ENCODE measurements around the gene CD37. TPM values are rescaled to one million over a fixed set of nuclear protein-coding genes. Genes with fewer than 3 reads are reported as not detected.
"Not testable (repeated sequence)": the region's sequence is repeated elsewhere in the genome, so short reads cannot be mapped to it uniquely, and the experiment has no call there.

CD37 gene
- total RNA-seq, 1 experiment from 2014 or later = not detected

DNA sequence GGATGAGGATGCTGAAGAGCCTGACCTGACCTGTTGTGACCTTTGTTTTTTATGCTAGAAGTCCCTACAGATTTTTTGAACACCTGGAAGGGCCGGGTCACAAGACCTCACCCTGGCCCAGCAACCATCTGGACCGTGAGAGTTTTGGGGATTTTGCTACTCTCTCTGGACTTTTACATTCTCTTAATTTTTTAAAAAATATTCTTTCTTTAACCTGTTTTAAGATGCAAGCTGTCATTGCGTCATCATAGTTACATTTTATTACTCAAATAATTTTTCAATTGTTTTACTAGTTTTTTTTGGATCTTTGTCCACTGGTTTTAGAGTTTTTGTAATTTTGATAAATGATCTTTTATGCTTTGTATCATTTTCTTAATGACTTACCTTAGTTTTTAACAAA, 36.0 kb downstream of the CD37 start:
- no peak overlapping the region for H2BK5ac ChIP-seq (ENCODE audit: insufficient read length, low read length)
- no peaks in the 10 kb centered on the region for H3K27me3 ChIP-seq (ENCODE audit: insufficient read depth, low read length)
- no peaks in the 10 kb centered on the region for H4K20me1 ChIP-seq (ENCODE audit: control insufficient read depth, insufficient read depth, insufficient read length)
- H2BK12ac ChIP-seq (ENCODE audit: insufficient read length, low read depth, low read length) = no peak overlapping the region
- no peak for DNase-seq
- H3K27ac ChIP-seq (ENCODE audit: insufficient read length, low read depth, low read length) = no peak overlapping the region
- no peak overlapping the region for H3K9ac ChIP-seq (ENCODE audit: extremely low read depth, insufficient read length, low read length)
- no peaks in the 10 kb centered on the region for H3K23me2 ChIP-seq (ENCODE audit: insufficient read length, low read depth, low read length, poor library complexity, severe bottlenecking)
- H4K91ac ChIP-seq (ENCODE audit: insufficient read length, low read depth, low read length) = no peak overlapping the region
- no peak overlapping the region for H2BK120ac ChIP-seq (ENCODE audit: low read depth, low read length, poor library complexity, severe bottlenecking)
- no peak overlapping the region for H4K8ac ChIP-seq (replicated peaks; ENCODE audit: insufficient read length, low read depth, low read length)
- Mint-ChIP-seq H3K4me3 (no peak overlapping the region), H3K27me3 (ENCODE audit: low read depth) (peaks cover 19% of the 10 kb centered on the region), H3K27ac (no peak overlapping the region), H3K9me3 (peaks cover 16 to 22% of the 10 kb centered on the region in 2 experiments), H3K36me3 (ENCODE audit: insufficient read depth in 1 of 3, low read depth in 3 of 3) (peaks cover 10 to 16% (median 12%) of the 10 kb centered on the region in 3 experiments; a peak in 6 of 7 replicates), H3K4me1 (peaks cover 4 to 9% of the 10 kb centered on the region in 2 experiments; a peak in 2 of 4 replicates)
- H2AFZ ChIP-seq (ENCODE audit: low read length) = no peak overlapping the region
- H4K5ac ChIP-seq (ENCODE audit: insufficient read length, low read depth, low read length) = no peak overlapping the region
- WGBS (ENCODE audit: extremely low coverage, insufficient read length, low lambda C conversion rate) = no CpG with 5 or more reads among the region's 3 CpGs
- H3K79me2 ChIP-seq (ENCODE audit: insufficient read depth, low read length) = no peaks in the 10 kb centered on the region
- peaks cover 11% of the 10 kb centered on the region for H3K9me3 ChIP-seq (ENCODE audit: control insufficient read depth, low read depth, low read length)
- H3K4me2 ChIP-seq (ENCODE audit: insufficient read depth, insufficient read length, low read length) = no peak overlapping the region
- no peak overlapping the region for H3T11ph ChIP-seq (ENCODE audit: low read length)
- H3K4ac ChIP-seq (ENCODE audit: low read depth, low read length) = no peak overlapping the region
- no peak overlapping the region for H3K14ac ChIP-seq (ENCODE audit: insufficient read depth, low read length)
- no peak overlapping the region for H2BK20ac ChIP-seq (ENCODE audit: low read depth, low read length, poor library complexity, severe bottlenecking)
- no peak overlapping the region for H2BK15ac ChIP-seq (ENCODE audit: low read depth, low read length)
- no peaks in the 10 kb centered on the region for H3K4me1 ChIP-seq (ENCODE audit: insufficient read depth, low read length)
- no peak overlapping the region for H3K18ac ChIP-seq (ENCODE audit: insufficient read length, low read depth, low read length)
- no peak overlapping the region for H3K56ac ChIP-seq (ENCODE audit: insufficient read length, low read depth, low read length)
- TF ChIP-seq, protein P1, sequence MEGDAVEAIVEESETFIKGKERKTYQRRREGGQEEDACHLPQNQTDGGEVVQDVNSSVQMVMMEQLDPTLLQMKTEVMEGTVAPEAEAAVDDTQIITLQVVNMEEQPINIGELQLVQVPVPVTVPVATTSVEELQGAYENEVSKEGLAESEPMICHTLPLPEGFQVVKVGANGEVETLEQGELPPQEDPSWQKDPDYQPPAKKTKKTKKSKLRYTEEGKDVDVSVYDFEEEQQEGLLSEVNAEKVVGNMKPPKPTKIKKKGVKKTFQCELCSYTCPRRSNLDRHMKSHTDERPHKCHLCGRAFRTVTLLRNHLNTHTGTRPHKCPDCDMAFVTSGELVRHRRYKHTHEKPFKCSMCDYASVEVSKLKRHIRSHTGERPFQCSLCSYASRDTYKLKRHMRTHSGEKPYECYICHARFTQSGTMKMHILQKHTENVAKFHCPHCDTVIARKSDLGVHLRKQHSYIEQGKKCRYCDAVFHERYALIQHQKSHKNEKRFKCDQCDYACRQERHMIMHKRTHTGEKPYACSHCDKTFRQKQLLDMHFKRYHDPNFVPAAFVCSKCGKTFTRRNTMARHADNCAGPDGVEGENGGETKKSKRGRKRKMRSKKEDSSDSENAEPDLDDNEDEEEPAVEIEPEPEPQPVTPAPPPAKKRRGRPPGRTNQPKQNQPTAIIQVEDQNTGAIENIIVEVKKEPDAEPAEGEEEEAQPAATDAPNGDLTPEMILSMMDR (conservative IDR thresholded peaks at IDR 0.05) = no peak
- no peak overlapping the region for H3K23ac ChIP-seq (ENCODE audit: insufficient read length, low read depth, low read length)
- H3K79me1 ChIP-seq (ENCODE audit: insufficient read depth, low read depth, low read length, poor library complexity, severe bottlenecking) = no peaks in the 10 kb centered on the region
- no peak overlapping the region for H2AK5ac ChIP-seq (ENCODE audit: insufficient read length, low read length)

DNA sequence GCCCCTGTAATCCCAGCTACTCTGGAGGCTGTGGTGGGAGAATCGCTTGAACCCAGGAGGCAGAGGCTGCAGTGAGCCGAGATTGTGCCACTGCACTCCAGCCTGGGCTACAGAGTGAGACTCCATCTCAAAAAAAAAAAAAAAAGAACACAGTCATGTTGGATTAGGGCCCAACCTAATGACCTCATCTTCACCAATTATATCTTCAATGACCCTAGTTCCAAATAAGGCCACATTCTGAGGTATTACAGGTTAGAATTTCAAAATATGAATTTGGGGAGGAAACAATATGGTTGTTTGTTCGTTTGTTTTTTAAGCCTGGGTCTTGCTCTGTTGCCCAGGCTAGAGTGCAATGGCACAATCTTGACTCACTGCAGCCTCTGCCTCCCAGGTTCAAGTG, 38.0 kb downstream of the CD37 start:
- not testable (repeated sequence) for H3K4me1 Mint-ChIP-seq; H3K18ac ChIP-seq (ENCODE audit: insufficient read length, low read depth, low read length); H2BK120ac ChIP-seq (ENCODE audit: low read depth, low read length, poor library complexity, severe bottlenecking); H3K23me2 ChIP-seq (ENCODE audit: insufficient read length, low read depth, low read length, poor library complexity, severe bottlenecking); H3K4me3 Mint-ChIP-seq; H3K9ac ChIP-seq (ENCODE audit: extremely low read depth, insufficient read length, low read length); H2BK15ac ChIP-seq (ENCODE audit: low read depth, low read length); H2AK5ac ChIP-seq (ENCODE audit: insufficient read length, low read length); H3K4me2 ChIP-seq (ENCODE audit: insufficient read depth, insufficient read length, low read length); H2BK5ac ChIP-seq (ENCODE audit: insufficient read length, low read length); H2BK20ac ChIP-seq (ENCODE audit: low read depth, low read length, poor library complexity, severe bottlenecking); H4K20me1 ChIP-seq (ENCODE audit: control insufficient read depth, insufficient read depth, insufficient read length); H3K27ac ChIP-seq (ENCODE audit: insufficient read length, low read depth, low read length); H3K14ac ChIP-seq (ENCODE audit: insufficient read depth, low read length); H3T11ph ChIP-seq (ENCODE audit: low read length); H4K91ac ChIP-seq (ENCODE audit: insufficient read length, low read depth, low read length); H4K5ac ChIP-seq (ENCODE audit: insufficient read length, low read depth, low read length); H2BK12ac ChIP-seq (ENCODE audit: insufficient read length, low read depth, low read length); H4K8ac ChIP-seq (replicated peaks; ENCODE audit: insufficient read length, low read depth, low read length); H3K27me3 ChIP-seq (ENCODE audit: insufficient read depth, low read length); DNase-seq; H3K56ac ChIP-seq (ENCODE audit: insufficient read length, low read depth, low read length); H3K23ac ChIP-seq (ENCODE audit: insufficient read length, low read depth, low read length); H3K27ac Mint-ChIP-seq; H3K79me1 ChIP-seq (ENCODE audit: insufficient read depth, low read depth, low read length, poor library complexity, severe bottlenecking); H3K79me2 ChIP-seq (ENCODE audit: insufficient read depth, low read length); H3K4ac ChIP-seq (ENCODE audit: low read depth, low read length); H3K4me1 ChIP-seq (ENCODE audit: insufficient read depth, low read length); H2AFZ ChIP-seq (ENCODE audit: low read length)
- H3K27me3 Mint-ChIP-seq (ENCODE audit: low read depth) = peaks cover 25% of the 10 kb centered on the region
- WGBS (ENCODE audit: extremely low coverage, insufficient read length, low lambda C conversion rate) = no CpG with 5 or more reads among the region's 3 CpGs
- H3K9me3 Mint-ChIP-seq = peaks cover 16 to 21% of the 10 kb centered on the region in 2 experiments
- H3K9me3 ChIP-seq (ENCODE audit: control insufficient read depth, low read depth, low read length) = peaks cover 11% of the 10 kb centered on the region
- peaks cover 10 to 16% (median 12%) of the 10 kb centered on the region in 3 experiments; a peak in 6 of 7 replicates for H3K36me3 Mint-ChIP-seq (ENCODE audit: insufficient read depth in 1 of 3, low read depth in 3 of 3)

All from H9 (cell line).